HG02798 (cell line): ENCODE data around the gene ZNF519.

Experiments used
- ATAC-seq: cut with Tn5 transposase; IDR thresholded peaks from one replicate; pipeline ENCODE4 v1.9.1; 2021; ENCODE audit warnings: mild to moderate bottlenecking; ENCODE audit not compliant: unreplicated experiment, poor library complexity

ZNF519 gene

GRCh38 chr18:14100503-14101286, 31.5 kb downstream of the ZNF519 start:
- no peak for ATAC-seq

- no peak for ATAC-seq
Measured at GRCh38 chr18:14098428-14098827, 33.8 kb downstream of the ZNF519 start.

GRCh38 chr18:14097761-14098160, 34.5 kb downstream of the ZNF519 start:
- no peak for ATAC-seq

- ATAC-seq: peak; percentile 65
Measured at GRCh38 chr18:14093307-14093915, 38.8 kb downstream of the ZNF519 start.

- ATAC-seq: no peak
Measured at GRCh38 chr18:14092625-14093306, 39.5 kb downstream of the ZNF519 start.

- no peak for ATAC-seq
Measured at GRCh38 chr18:14089781-14090180, 42.5 kb downstream of the ZNF519 start.

- no peak for ATAC-seq
Measured at GRCh38 chr18:14089191-14089590, 43.0 kb downstream of the ZNF519 start.

GRCh38 chr18:14086458-14087231, 45.6 kb downstream of the ZNF519 start:
- peak; percentile 46 for ATAC-seq

GRCh38 chr18:14085770-14086457, 46.3 kb downstream of the ZNF519 start:
- ATAC-seq: peak; percentile 6

GRCh38 chr18:14075196-14075595, 57.0 kb downstream of the ZNF519 start:
- no peak for ATAC-seq

GRCh38 chr18:14074187-14074586, 58.0 kb downstream of the ZNF519 start:
- no peak for ATAC-seq

GRCh38 chr18:14053661-14054060, 78.6 kb downstream of the ZNF519 start:
- ATAC-seq: no peak
